Neural progenitor cell (in vitro differentiated cells): ENCODE data around the gene NRP1.

Source experiments
- EZH2phosphoT487 ChIP-seq: fragments of 200-600 bp; sonication (generic); IDR thresholded peaks from 2 replicates; pipeline ENCODE4 v1.6.1; 2017; ENCODE audit warnings: antibody characterized with exemption
- TF ChIP-seq, protein P1 (sequence below): fragments of 200-600 bp; sonication (generic); IDR thresholded peaks from 2 replicates; pipeline ENCODE4 v1.5.1; 2017; ENCODE audit warnings: antibody characterized with exemption, mild to moderate bottlenecking

- TF ChIP-seq, protein P1, sequence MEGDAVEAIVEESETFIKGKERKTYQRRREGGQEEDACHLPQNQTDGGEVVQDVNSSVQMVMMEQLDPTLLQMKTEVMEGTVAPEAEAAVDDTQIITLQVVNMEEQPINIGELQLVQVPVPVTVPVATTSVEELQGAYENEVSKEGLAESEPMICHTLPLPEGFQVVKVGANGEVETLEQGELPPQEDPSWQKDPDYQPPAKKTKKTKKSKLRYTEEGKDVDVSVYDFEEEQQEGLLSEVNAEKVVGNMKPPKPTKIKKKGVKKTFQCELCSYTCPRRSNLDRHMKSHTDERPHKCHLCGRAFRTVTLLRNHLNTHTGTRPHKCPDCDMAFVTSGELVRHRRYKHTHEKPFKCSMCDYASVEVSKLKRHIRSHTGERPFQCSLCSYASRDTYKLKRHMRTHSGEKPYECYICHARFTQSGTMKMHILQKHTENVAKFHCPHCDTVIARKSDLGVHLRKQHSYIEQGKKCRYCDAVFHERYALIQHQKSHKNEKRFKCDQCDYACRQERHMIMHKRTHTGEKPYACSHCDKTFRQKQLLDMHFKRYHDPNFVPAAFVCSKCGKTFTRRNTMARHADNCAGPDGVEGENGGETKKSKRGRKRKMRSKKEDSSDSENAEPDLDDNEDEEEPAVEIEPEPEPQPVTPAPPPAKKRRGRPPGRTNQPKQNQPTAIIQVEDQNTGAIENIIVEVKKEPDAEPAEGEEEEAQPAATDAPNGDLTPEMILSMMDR: no peak
- no peak for TF ChIP-seq EZH2phosphoT487
Observed at GRCh38 chr10:33377658-33378025, 43.2 kb upstream of the NRP1 start.
